Activated T-helper 2 cell treated with anti-CD3 and anti-CD28 coated beads, Interferon-gamma antibody, Interleukin-2, Interleukin-4, amounts not matched to agents 10 μg/mL and 5 μg/mL and 100 μg/mL, durations not matched to agents 14 hours and 24 hours and 36 hours (primary cell): ENCODE results near the gene ZNF574. TPM values are rescaled to one million over a fixed set of nuclear protein-coding genes. Genes with fewer than 3 reads are reported as not detected.

ENCODE experiments used
- DNase-seq: peaks from one replicate; pipeline ENCODE4 v3.0.0; 2021; ENCODE audit warnings: low spot score
- H3K27ac Mint-ChIP-seq: one replicate; pipeline ENCODE4 v1.8.0; 2021; ENCODE audit warnings: mixed read lengths
- H3K27me3 Mint-ChIP-seq: one replicate; pipeline ENCODE4 v1.8.0; 2021; ENCODE audit warnings: low read depth, mixed read lengths
- H3K36me3 Mint-ChIP-seq: one replicate; pipeline ENCODE4 v1.8.0; 2021; ENCODE audit warnings: low read depth, mixed read lengths
- H3K4me1 Mint-ChIP-seq: one replicate; pipeline ENCODE4 v1.8.0; 2021; ENCODE audit warnings: low read depth, mixed read lengths
- H3K4me3 Mint-ChIP-seq: one replicate; pipeline ENCODE4 v1.8.0; 2021; ENCODE audit warnings: low read depth, mild to moderate bottlenecking, moderate library complexity, mixed read lengths
- H3K9me3 Mint-ChIP-seq: one replicate; pipeline ENCODE4 v1.8.0; 2021; ENCODE audit warnings: mixed read lengths
- intact Hi-C: fragments of 100-400 bp; cut with micrococcal nuclease; formaldehyde crosslinking; loops from one replicate; pipeline ENCODE4 v1.15.1; 2023
- total RNA-seq: library from RNA; stranded (reverse); gene quantifications from 2 replicates; pipeline ENCODE4 v1.2.3, GENCODE V29; 2022

ZNF574 gene
- total RNA-seq, 1 donor from 2014 or later: 16.6 TPM

GRCh38 chr19:42102877-42103276, 26.9 kb downstream of the ZNF574 start:
- intact Hi-C loops: loop anchor here (10.0 kb wide), 1 partner anchor 322 kb away; the partner anchor contains the start of gene LIPE
- Mint-ChIP-seq H3K9me3 (no peaks in the 10 kb centered on the region), H3K27me3 (no peaks in the 10 kb centered on the region), H3K4me1 (peaks cover 14% of the 10 kb centered on the region), H3K4me3 (no peak overlapping the region), H3K27ac (no peak overlapping the region), H3K36me3 (peaks cover 52% of the 10 kb centered on the region)
- DNase-seq: no peak

- no peaks in the 10 kb centered on the region for H3K9me3 Mint-ChIP-seq
- H3K4me3 Mint-ChIP-seq: no peak overlapping the region
- peaks cover 21% of the 10 kb centered on the region for H3K4me1 Mint-ChIP-seq
- intact Hi-C loops: loop anchor here (10.0 kb wide), 1 partner anchor 319 kb away; the partner anchor contains the start of gene LIPE
- peaks cover 45% of the 10 kb centered on the region for H3K36me3 Mint-ChIP-seq
- H3K27ac Mint-ChIP-seq: peak overlapping the region; percentile 25
- no peaks in the 10 kb centered on the region for H3K27me3 Mint-ChIP-seq
- DNase-seq: no peak
These were observed 29.4 kb downstream of the ZNF574 start for GRCh38 chr19:42105368-42105767.

DNA sequence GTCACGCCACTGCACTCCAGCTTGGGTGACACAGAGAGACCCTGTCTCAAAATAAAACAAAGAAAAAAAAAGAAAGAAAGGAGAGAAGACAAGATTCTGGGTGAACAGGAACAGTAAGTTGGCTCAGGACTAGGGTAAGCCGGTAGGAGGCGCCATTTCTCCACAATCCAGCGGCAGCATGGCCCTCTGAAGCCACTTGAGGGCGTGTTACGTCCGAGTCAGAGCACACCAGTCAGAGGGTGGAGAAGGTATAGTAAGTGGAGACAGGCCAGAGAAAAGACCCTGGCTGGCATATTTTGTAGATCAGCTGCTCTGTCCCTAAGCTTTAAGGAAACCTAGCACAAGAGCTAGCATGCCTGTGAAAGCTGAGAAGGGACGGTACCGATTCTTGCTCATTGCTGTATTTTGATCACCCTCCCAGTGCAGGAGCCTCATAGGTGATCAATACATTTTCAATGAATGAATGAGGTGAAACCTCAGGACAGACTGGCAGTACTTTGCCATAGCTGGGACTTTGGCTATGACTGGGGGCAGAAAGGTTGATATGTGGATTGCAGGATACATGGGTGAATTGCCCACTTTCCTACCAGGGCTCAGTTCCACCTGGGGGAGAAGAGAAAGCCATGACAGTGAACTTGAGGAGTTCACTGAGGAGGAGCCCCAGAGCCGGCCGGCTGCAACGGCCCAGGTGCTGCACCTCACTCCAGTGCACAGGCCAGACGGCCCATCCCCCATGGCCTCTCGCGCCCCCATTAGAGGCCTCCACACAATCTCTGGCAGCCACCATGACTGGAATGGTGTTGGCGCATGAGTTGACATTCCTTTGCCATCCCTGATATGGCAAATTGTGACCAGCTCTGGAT, 32.8 kb downstream of the ZNF574 start:
- peak; percentile 82 for DNase-seq
- peaks cover 35% of the 10 kb centered on the region for H3K4me1 Mint-ChIP-seq
- peak overlapping the region; percentile 8 for H3K27ac Mint-ChIP-seq
- H3K4me3 Mint-ChIP-seq: no peak overlapping the region
- H3K27me3 Mint-ChIP-seq: no peaks in the 10 kb centered on the region
- no peaks in the 10 kb centered on the region for H3K9me3 Mint-ChIP-seq
- intact Hi-C loops: loop anchor here (1.0 to 10.0 kb wide), 7 partner anchors 15 to 316 kb away; partner anchors contain the start of genes LIPE and MEGF8
- H3K36me3 Mint-ChIP-seq: peaks cover 57% of the 10 kb centered on the region

GRCh38 chr19:42109896-42110295, 33.9 kb downstream of the ZNF574 start:
- Mint-ChIP-seq H3K4me3 (no peak overlapping the region), H3K27ac (no peak overlapping the region), H3K36me3 (peaks cover 56% of the 10 kb centered on the region), H3K27me3 (no peaks in the 10 kb centered on the region), H3K9me3 (no peaks in the 10 kb centered on the region), H3K4me1 (peaks cover 36% of the 10 kb centered on the region)
- DNase-seq: no peak
- intact Hi-C loops: loop anchor here (2.0 to 10.0 kb wide), 2 partner anchors 135 to 315 kb away; partner anchors contain the start of gene LIPE

DNA sequence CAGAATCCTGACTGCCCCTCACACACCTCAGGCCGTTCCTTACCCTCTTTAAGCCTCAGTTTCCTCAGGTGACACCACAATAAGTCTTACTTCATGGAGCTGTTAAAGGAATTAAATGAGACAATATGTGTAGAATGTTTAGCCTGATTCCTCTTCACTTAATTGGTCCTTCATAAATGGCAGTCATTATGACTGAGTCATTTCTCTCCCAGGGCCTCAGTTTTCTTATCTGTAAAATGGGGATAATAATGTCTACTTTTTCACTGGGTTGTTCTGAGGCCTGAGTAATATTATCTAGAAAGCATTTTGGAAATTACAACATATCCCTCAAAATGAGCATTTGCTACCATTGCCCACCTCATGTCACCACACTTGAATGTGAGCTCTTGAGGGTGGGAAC, 34.7 kb downstream of the ZNF574 start:
- no peak overlapping the region for H3K4me3 Mint-ChIP-seq
- H3K27ac Mint-ChIP-seq: no peak overlapping the region

GRCh38 chr19:42111384-42111783, 35.4 kb downstream of the ZNF574 start:
- peaks cover 30% of the 10 kb centered on the region for H3K4me1 Mint-ChIP-seq
- H3K27ac Mint-ChIP-seq: no peak overlapping the region
- H3K4me3 Mint-ChIP-seq: no peak overlapping the region
- no peaks in the 10 kb centered on the region for H3K27me3 Mint-ChIP-seq
- DNase-seq: no peak
- intact Hi-C loops: no loop called here
- peaks cover 57% of the 10 kb centered on the region for H3K36me3 Mint-ChIP-seq
- H3K9me3 Mint-ChIP-seq: no peaks in the 10 kb centered on the region

More for the DNA sequence above, 34.7 kb downstream of the ZNF574 start:
- peaks cover 56% of the 10 kb centered on the region for H3K36me3 Mint-ChIP-seq
- H3K4me1 Mint-ChIP-seq: peaks cover 32% of the 10 kb centered on the region
- H3K27me3 Mint-ChIP-seq: no peaks in the 10 kb centered on the region
- H3K9me3 Mint-ChIP-seq: no peaks in the 10 kb centered on the region
- intact Hi-C loops: no loop called here
- DNase-seq: no peak

GRCh38 chr19:42111811-42112210, 35.8 kb downstream of the ZNF574 start:
- H3K36me3 Mint-ChIP-seq: peaks cover 59% of the 10 kb centered on the region
- no peaks in the 10 kb centered on the region for H3K9me3 Mint-ChIP-seq
- no peak overlapping the region for H3K4me3 Mint-ChIP-seq
- peaks cover 30% of the 10 kb centered on the region for H3K4me1 Mint-ChIP-seq
- DNase-seq: no peak
- H3K27ac Mint-ChIP-seq: no peak overlapping the region
- no peaks in the 10 kb centered on the region for H3K27me3 Mint-ChIP-seq
- intact Hi-C loops: no loop called here

GRCh38 chr19:42113641-42114348, 37.8 kb downstream of the ZNF574 start:
- Mint-ChIP-seq H3K36me3 (peaks cover 68% of the 10 kb centered on the region), H3K27ac (peak overlapping the region; percentile 33), H3K4me1 (peaks cover 27% of the 10 kb centered on the region), H3K27me3 (no peaks in the 10 kb centered on the region), H3K9me3 (no peaks in the 10 kb centered on the region), H3K4me3 (no peak overlapping the region)
- intact Hi-C loops: no loop called here
- no peak for DNase-seq

- Mint-ChIP-seq H3K36me3 (peaks cover 71% of the 10 kb centered on the region), H3K4me3 (no peak overlapping the region), H3K27ac (no peak overlapping the region), H3K9me3 (no peaks in the 10 kb centered on the region), H3K4me1 (peaks cover 29% of the 10 kb centered on the region), H3K27me3 (no peaks in the 10 kb centered on the region)
- intact Hi-C loops: no loop called here
- no peak for DNase-seq
These were observed 38.4 kb downstream of the ZNF574 start for GRCh38 chr19:42114412-42114811.

GRCh38 chr19:42115219-42115618, 39.3 kb downstream of the ZNF574 start:
- peaks cover 29% of the 10 kb centered on the region for H3K4me1 Mint-ChIP-seq
- no peaks in the 10 kb centered on the region for H3K27me3 Mint-ChIP-seq
- H3K27ac Mint-ChIP-seq: no peak overlapping the region
- H3K9me3 Mint-ChIP-seq: no peaks in the 10 kb centered on the region
- H3K36me3 Mint-ChIP-seq: peaks cover 70% of the 10 kb centered on the region
- intact Hi-C loops: no loop called here
- no peak overlapping the region for H3K4me3 Mint-ChIP-seq
- DNase-seq: no peak

GRCh38 chr19:42115705-42116104, 39.7 kb downstream of the ZNF574 start:
- Mint-ChIP-seq H3K4me3 (no peak overlapping the region), H3K9me3 (no peaks in the 10 kb centered on the region), H3K27ac (peak overlapping the region; percentile 19), H3K4me1 (peaks cover 33% of the 10 kb centered on the region), H3K36me3 (peaks cover 67% of the 10 kb centered on the region), H3K27me3 (no peaks in the 10 kb centered on the region)
- no peak for DNase-seq
- intact Hi-C loops: no loop called here

- intact Hi-C loops: no loop called here
- Mint-ChIP-seq H3K36me3 (peaks cover 65% of the 10 kb centered on the region), H3K4me3 (no peak overlapping the region), H3K4me1 (peaks cover 38% of the 10 kb centered on the region), H3K27me3 (no peaks in the 10 kb centered on the region), H3K27ac (no peak overlapping the region), H3K9me3 (no peaks in the 10 kb centered on the region)
- DNase-seq: no peak
These were observed 40.5 kb downstream of the ZNF574 start for GRCh38 chr19:42116308-42117075.
